ENCODE measurements around the gene HELT. TPM values are rescaled to one million over a fixed set of nuclear protein-coding genes. Genes with fewer than 3 reads are reported as not detected.

Gene HELT
- total RNA-seq, 1 donor from 2014 or later = not detected

GRCh38 chr4:185013417-185014125 is 4.7 kb upstream of the HELT start:
- TF ChIP-seq CTCF (IDR thresholded peaks at IDR 0.05; ENCODE audit: unreplicated experiment) = no peak
- peaks cover 6% of the 10 kb centered on the region for H3K4me1 Mint-ChIP-seq (ENCODE audit: unreplicated experiment)
- no peak overlapping the region for H3K27ac Mint-ChIP-seq (ENCODE audit: unreplicated experiment)
- H3K27me3 Mint-ChIP-seq (ENCODE audit: unreplicated experiment) = peaks cover 33% of the 10 kb centered on the region
- H3K9me3 Mint-ChIP-seq (ENCODE audit: unreplicated experiment) = no peaks in the 10 kb centered on the region
- no peak for DNase-seq (ENCODE audit: low spot score)
- H3K4me3 Mint-ChIP-seq (ENCODE audit: unreplicated experiment) = no peak overlapping the region
- H3K36me3 Mint-ChIP-seq (ENCODE audit: low read depth, unreplicated experiment) = no peaks in the 10 kb centered on the region

- H3K27ac Mint-ChIP-seq (ENCODE audit: unreplicated experiment) = no peak overlapping the region
- no peak for TF ChIP-seq CTCF (IDR thresholded peaks at IDR 0.05; ENCODE audit: unreplicated experiment)
- H3K36me3 Mint-ChIP-seq (ENCODE audit: low read depth, unreplicated experiment) = no peaks in the 10 kb centered on the region
- no peak for DNase-seq (ENCODE audit: low spot score)
- H3K4me3 Mint-ChIP-seq (ENCODE audit: unreplicated experiment) = no peak overlapping the region
- no peaks in the 10 kb centered on the region for H3K9me3 Mint-ChIP-seq (ENCODE audit: unreplicated experiment)
- peaks cover 9% of the 10 kb centered on the region for H3K4me1 Mint-ChIP-seq (ENCODE audit: unreplicated experiment)
- peaks cover 36% of the 10 kb centered on the region for H3K27me3 Mint-ChIP-seq (ENCODE audit: unreplicated experiment)
Measured at GRCh38 chr4:185015108-185015507, 3.2 kb upstream of the HELT start.

GRCh38 chr4:185016101-185016940 is 2.0 kb upstream of the HELT start:
- Mint-ChIP-seq H3K9me3 (ENCODE audit: unreplicated experiment) (no peaks in the 10 kb centered on the region), H3K4me1 (ENCODE audit: unreplicated experiment) (peaks cover 14% of the 10 kb centered on the region), H3K27me3 (ENCODE audit: unreplicated experiment) (peaks cover 37% of the 10 kb centered on the region), H3K4me3 (ENCODE audit: unreplicated experiment) (peak overlapping the region; percentile 37), H3K27ac (ENCODE audit: unreplicated experiment) (no peak overlapping the region), H3K36me3 (ENCODE audit: low read depth, unreplicated experiment) (no peaks in the 10 kb centered on the region)
- TF ChIP-seq CTCF (IDR thresholded peaks at IDR 0.05; ENCODE audit: unreplicated experiment) = no peak
- DNase-seq (ENCODE audit: low spot score) = no peak

- no peak for TF ChIP-seq CTCF (IDR thresholded peaks at IDR 0.05; ENCODE audit: unreplicated experiment)
- H3K27ac Mint-ChIP-seq (ENCODE audit: unreplicated experiment) = no peak overlapping the region
- H3K27me3 Mint-ChIP-seq (ENCODE audit: unreplicated experiment) = peaks cover 42% of the 10 kb centered on the region
- H3K4me3 Mint-ChIP-seq (ENCODE audit: unreplicated experiment) = no peak overlapping the region
- no peak for DNase-seq (ENCODE audit: low spot score)
- no peaks in the 10 kb centered on the region for H3K9me3 Mint-ChIP-seq (ENCODE audit: unreplicated experiment)
- H3K36me3 Mint-ChIP-seq (ENCODE audit: low read depth, unreplicated experiment) = no peaks in the 10 kb centered on the region
- peaks cover 14% of the 10 kb centered on the region for H3K4me1 Mint-ChIP-seq (ENCODE audit: unreplicated experiment)
Measured at GRCh38 chr4:185016946-185017758, 1.1 kb upstream of the HELT start.

Data from endothelial cell (in vitro differentiated cells).